AG04450 (cell line): ENCODE measurements around the gene RAB21. TPM values are rescaled to one million over a fixed set of nuclear protein-coding genes. Genes with fewer than 3 reads are reported as not detected.

Experiments used
- CTCF ChIA-PET: fragments of 300-600, 350-600 bp; formaldehyde crosslinking; extraction: SDS; loops from one replicate; lab custom pipeline; 2022; ENCODE audit warnings: antibody characterized with exemption, inconsistent platforms; lab: Charles Lee
- POLR2A ChIA-PET: fragments of 350-600 bp; formaldehyde crosslinking; extraction: SDS; loops from one replicate; lab custom pipeline; 2021; ENCODE audit warnings: antibody characterized with exemption, inconsistent platforms; lab: Yijun Ruan, JAX
- DNase-seq: peaks from one replicate; pipeline ENCODE4 v3.0.0-alpha.2; 2011; ENCODE audit warnings: low read depth, low spot score
- H3K27ac ChIP-seq: one replicate; pipeline ENCODE4 v1.5.1; 2012; ENCODE audit warnings: low read depth, low read length, control low read depth
- H3K27me3 ChIP-seq: one replicate; pipeline ENCODE4 v1.6.0; 2012; ENCODE audit warnings: low read length; ENCODE audit not compliant: control insufficient read depth, insufficient read depth
- H3K4me3 ChIP-seq: 2 replicates; pipeline ENCODE4 v1.5.1; 2011; ENCODE audit warnings: mild to moderate bottlenecking, low read depth, low read length, control low read depth
- H3K9me3 ChIP-seq: 2 replicates; pipeline ENCODE4 v1.5.1; 2012; ENCODE audit warnings: low read length; ENCODE audit not compliant: control insufficient read depth, insufficient read depth
- polyA plus RNA-seq: library from polyadenylated mRNA; depleted of rRNA; stranded (reverse); fragments of >200 nt; gene quantifications from 2 replicates; pipeline ENCODE4 v1.2.3, GENCODE V29; 2011
- TF ChIP-seq, protein P1 (sequence below): IDR thresholded peaks from 2 replicates; pipeline ENCODE4 v1.5.1; 2011; ENCODE audit warnings: low read depth, low read length, control low read depth, inconsistent platforms

Gene RAB21
- polyA plus RNA-seq, 1 experiment = 18.6 TPM

DNA sequence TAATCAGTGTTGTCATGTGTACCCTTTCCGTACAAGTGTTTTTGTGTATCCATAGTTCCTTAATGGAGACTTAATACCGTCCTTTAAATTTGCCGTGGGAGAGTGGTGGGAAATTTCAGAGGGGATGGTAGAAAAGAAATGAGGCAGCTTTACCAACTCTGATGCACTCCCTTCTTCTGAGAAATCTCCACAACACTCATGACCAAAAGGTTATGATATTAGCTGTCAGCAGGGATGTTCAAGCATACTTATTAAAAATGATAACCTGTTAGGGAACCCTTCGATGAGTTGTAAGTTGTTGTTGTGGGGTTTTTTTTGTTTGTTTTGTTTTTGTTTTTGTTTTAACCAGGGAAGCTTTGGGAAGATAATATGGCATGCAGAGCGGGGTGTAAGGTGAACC is 12.5 kb downstream of the RAB21 start:
- H3K27me3 ChIP-seq = no peaks in the 10 kb centered on the region
- TF ChIP-seq, protein P1, sequence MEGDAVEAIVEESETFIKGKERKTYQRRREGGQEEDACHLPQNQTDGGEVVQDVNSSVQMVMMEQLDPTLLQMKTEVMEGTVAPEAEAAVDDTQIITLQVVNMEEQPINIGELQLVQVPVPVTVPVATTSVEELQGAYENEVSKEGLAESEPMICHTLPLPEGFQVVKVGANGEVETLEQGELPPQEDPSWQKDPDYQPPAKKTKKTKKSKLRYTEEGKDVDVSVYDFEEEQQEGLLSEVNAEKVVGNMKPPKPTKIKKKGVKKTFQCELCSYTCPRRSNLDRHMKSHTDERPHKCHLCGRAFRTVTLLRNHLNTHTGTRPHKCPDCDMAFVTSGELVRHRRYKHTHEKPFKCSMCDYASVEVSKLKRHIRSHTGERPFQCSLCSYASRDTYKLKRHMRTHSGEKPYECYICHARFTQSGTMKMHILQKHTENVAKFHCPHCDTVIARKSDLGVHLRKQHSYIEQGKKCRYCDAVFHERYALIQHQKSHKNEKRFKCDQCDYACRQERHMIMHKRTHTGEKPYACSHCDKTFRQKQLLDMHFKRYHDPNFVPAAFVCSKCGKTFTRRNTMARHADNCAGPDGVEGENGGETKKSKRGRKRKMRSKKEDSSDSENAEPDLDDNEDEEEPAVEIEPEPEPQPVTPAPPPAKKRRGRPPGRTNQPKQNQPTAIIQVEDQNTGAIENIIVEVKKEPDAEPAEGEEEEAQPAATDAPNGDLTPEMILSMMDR = no peak
- no peak overlapping the region for H3K27ac ChIP-seq
- ChIA-PET CTCF (interaction anchor here (2.5 kb wide), 1 partner anchor 13 kb away, joined by 17 read pairs; no protein-coding TSS in a partner anchor), POLR2A (no interaction called here)
- H3K4me3 ChIP-seq = no peak overlapping the region
- H3K9me3 ChIP-seq = peaks cover 8% of the 10 kb centered on the region
- DNase-seq = no peak

GRCh38 chr12:71768900-71769299 is 14.2 kb downstream of the RAB21 start:
- no peak overlapping the region for H3K27ac ChIP-seq
- TF ChIP-seq, protein P1 = no peak
- no peak overlapping the region for H3K4me3 ChIP-seq
- ChIA-PET POLR2A (no interaction called here), CTCF (interaction anchor here (2.5 kb wide), 1 partner anchor 11 kb away, joined by 17 read pairs; no protein-coding TSS in a partner anchor)
- no peaks in the 10 kb centered on the region for H3K27me3 ChIP-seq
- no peaks in the 10 kb centered on the region for H3K9me3 ChIP-seq
- no peak for DNase-seq

GRCh38 chr12:71771069-71771468 is 16.4 kb downstream of the RAB21 start:
- Histone ChIP-seq H3K27me3 (no peaks in the 10 kb centered on the region), H3K9me3 (no peaks in the 10 kb centered on the region), H3K27ac (no peak overlapping the region), H3K4me3 (no peak overlapping the region)
- TF ChIP-seq, protein P1 = no peak
- ChIA-PET CTCF (interaction anchor here (1.9 kb wide), 1 partner anchor 9 kb away, joined by 24 read pairs; no protein-coding TSS in a partner anchor), POLR2A (interaction anchor here (0.6 kb wide), 1 partner anchor 13 kb away, joined by 5 read pairs; no protein-coding TSS in a partner anchor)
- DNase-seq = no peak

GRCh38 chr12:71772735-71773134 is 18.1 kb downstream of the RAB21 start:
- no peak for DNase-seq
- TF ChIP-seq, protein P1 = no peak
- no peaks in the 10 kb centered on the region for H3K9me3 ChIP-seq
- CTCF ChIA-PET = interaction anchor here (0.6 to 0.7 kb wide), 2 partner anchors 25 to 71 kb away, joined by 3 read pairs; no protein-coding TSS in a partner anchor
- H3K27ac ChIP-seq = no peak overlapping the region
- no peak overlapping the region for H3K4me3 ChIP-seq
- POLR2A ChIA-PET = interaction anchor here (0.5 kb wide), 1 partner anchor 74 kb away, joined by 10 read pairs; no protein-coding TSS in a partner anchor
- no peaks in the 10 kb centered on the region for H3K27me3 ChIP-seq

- Histone ChIP-seq H3K27ac (no peak overlapping the region), H3K9me3 (no peaks in the 10 kb centered on the region), H3K27me3 (no peaks in the 10 kb centered on the region), H3K4me3 (no peak overlapping the region)
- CTCF ChIA-PET = interaction anchor here (0.6 to 5.7 kb wide), 58 partner anchors 7 to 561 kb away, joined by 3 to 82 read pairs (median 5); partner anchors contain the start of genes RAB21 and TPH2
- POLR2A ChIA-PET = no interaction called here
- no peak for DNase-seq
- TF ChIP-seq, protein P1 = peak; percentile 78
These were observed 25.7 kb downstream of the RAB21 start for GRCh38 chr12:71780237-71780822.
